ENCODE data around the gene TMEM144.
"Not testable (repeated sequence)": the region's sequence is repeated elsewhere in the genome, so short reads cannot be mapped to it uniquely, and the experiment has no call there.

TMEM144 gene

GRCh38 chr4:158208963-158209640 lies 1.2 kb upstream of the TMEM144 start:
- DNase-seq (ENCODE audit: low spot score), result peak; percentile 9
- in situ Hi-C loops (cut with MboI; ENCODE audit: low pct_unique_long_range_greater_than_20kb, low sequenced_read_pairs, unreplicated experiment), result no loop called here
- TF ChIP-seq CTCF (IDR thresholded peaks at IDR 0.05; ENCODE audit: extremely low read depth, insufficient read depth, missing control alignments), result no peak

- DNase-seq (ENCODE audit: low spot score), result no peak
- in situ Hi-C loops (cut with MboI; ENCODE audit: low pct_unique_long_range_greater_than_20kb, low sequenced_read_pairs, unreplicated experiment), result no loop called here
- TF ChIP-seq CTCF (IDR thresholded peaks at IDR 0.05; ENCODE audit: extremely low read depth, insufficient read depth, missing control alignments), result no peak
Observed at GRCh38 chr4:158211222-158211621, 936 bp downstream of the TMEM144 start.

GRCh38 chr4:158213466-158213865 lies 3.2 kb downstream of the TMEM144 start:
- in situ Hi-C loops (cut with MboI; ENCODE audit: low pct_unique_long_range_greater_than_20kb, low sequenced_read_pairs, unreplicated experiment), result no loop called here
- no peak for DNase-seq (ENCODE audit: low spot score)

GRCh38 chr4:158214856-158215255 lies 4.6 kb downstream of the TMEM144 start:
- DNase-seq (ENCODE audit: low spot score), result no peak
- TF ChIP-seq CTCF (IDR thresholded peaks at IDR 0.05; ENCODE audit: extremely low read depth, insufficient read depth, missing control alignments), result no peak
- in situ Hi-C loops (cut with MboI; ENCODE audit: low pct_unique_long_range_greater_than_20kb, low sequenced_read_pairs, unreplicated experiment), result no loop called here

More at GRCh38 chr4:158213466-158213865, 3.2 kb downstream of the TMEM144 start:
- TF ChIP-seq CTCF (IDR thresholded peaks at IDR 0.05; ENCODE audit: extremely low read depth, insufficient read depth, missing control alignments), result no peak

- TF ChIP-seq CTCF (IDR thresholded peaks at IDR 0.05; ENCODE audit: extremely low read depth, insufficient read depth, missing control alignments), result no peak
- in situ Hi-C loops (cut with MboI; ENCODE audit: low pct_unique_long_range_greater_than_20kb, low sequenced_read_pairs, unreplicated experiment), result no loop called here
- DNase-seq (ENCODE audit: low spot score), result no peak
Observed at GRCh38 chr4:158217763-158218162, 7.5 kb downstream of the TMEM144 start.

GRCh38 chr4:158219623-158220022 lies 9.3 kb downstream of the TMEM144 start:
- TF ChIP-seq CTCF (IDR thresholded peaks at IDR 0.05; ENCODE audit: extremely low read depth, insufficient read depth, missing control alignments), result no peak
- no peak for DNase-seq (ENCODE audit: low spot score)
- in situ Hi-C loops (cut with MboI; ENCODE audit: low pct_unique_long_range_greater_than_20kb, low sequenced_read_pairs, unreplicated experiment), result no loop called here

- in situ Hi-C loops (cut with MboI; ENCODE audit: low pct_unique_long_range_greater_than_20kb, low sequenced_read_pairs, unreplicated experiment), result not testable (repeated sequence)
Observed at GRCh38 chr4:158224318-158224717, 14.0 kb downstream of the TMEM144 start.

GRCh38 chr4:158224999-158225398 lies 14.7 kb downstream of the TMEM144 start:
- in situ Hi-C loops (cut with MboI; ENCODE audit: low pct_unique_long_range_greater_than_20kb, low sequenced_read_pairs, unreplicated experiment), result not testable (repeated sequence)

More at GRCh38 chr4:158224318-158224717, 14.0 kb downstream of the TMEM144 start:
- not testable (repeated sequence) for DNase-seq (ENCODE audit: low spot score)

GRCh38 chr4:158227880-158228279 lies 17.6 kb downstream of the TMEM144 start:
- in situ Hi-C loops (cut with MboI; ENCODE audit: low pct_unique_long_range_greater_than_20kb, low sequenced_read_pairs, unreplicated experiment); DNase-seq (ENCODE audit: low spot score): not testable (repeated sequence)

More at GRCh38 chr4:158224999-158225398, 14.7 kb downstream of the TMEM144 start:
- not testable (repeated sequence) for DNase-seq (ENCODE audit: low spot score)

- DNase-seq (ENCODE audit: low spot score); in situ Hi-C loops (cut with MboI; ENCODE audit: low pct_unique_long_range_greater_than_20kb, low sequenced_read_pairs, unreplicated experiment): not testable (repeated sequence)
Observed at GRCh38 chr4:158228399-158228798, 18.1 kb downstream of the TMEM144 start.
